OCI-LY7 (cell line): ENCODE results near the gene CCNG2.

Experiments
- CTCF ChIP-seq: fragments of 200-600 bp; sonication (generic); conservative IDR thresholded peaks from 2 replicates; pipeline ENCODE4 v1.5.1; 2014; ENCODE audit warnings: mild to moderate bottlenecking, antibody characterized with exemption, low read length, moderate library complexity, mixed read lengths
- EZH2phosphoT487 ChIP-seq: fragments of 200-600 bp; sonication (generic); IDR thresholded peaks from 2 replicates; pipeline ENCODE4 v1.6.1; 2018; ENCODE audit warnings: low read depth, borderline replicate concordance, mild to moderate bottlenecking, mixed run types, antibody characterized with exemption, low read length, moderate library complexity, mixed read lengths

GRCh38 chr4:77153006-77153405 is 4.0 kb upstream of the CCNG2 start:
- TF ChIP-seq CTCF (no peak), EZH2phosphoT487 (no peak)
